OCI-LY3 (cell line): ENCODE results near the gene PTPRN2.

ENCODE experiments used
- H2AFZ ChIP-seq: fragments of 200-600, 300-600 bp; shearing (Covaris generic); 2 replicates; pipeline ENCODE4 v1.6.0; 2014; ENCODE audit warnings: antibody characterized with exemption, low read depth, low read length
- H3K27ac ChIP-seq: fragments of 200-600, 300-600 bp; sonication (generic); 2 replicates; pipeline ENCODE4 v1.5.1; 2014; ENCODE audit warnings: mild to moderate bottlenecking, low read length, moderate library complexity, mixed read lengths
- H3K27me3 ChIP-seq: fragments of 200-600, 300-600 bp; sonication (generic); 2 replicates; pipeline ENCODE4 v1.6.1; 2014; ENCODE audit warnings: low read depth, low read length, mixed read lengths
- H3K36me3 ChIP-seq: fragments of 200-600, 300-600 bp; sonication (generic); replicated peaks from 2 replicates; pipeline ENCODE3; 2014; ENCODE audit warnings: low read depth, low read length, mixed read lengths
- H3K4me1 ChIP-seq: fragments of 300-600, 200-600 bp; sonication (generic); 2 replicates; pipeline ENCODE4 v1.6.1; 2014; ENCODE audit warnings: low read length, mixed read lengths
- H3K4me2 ChIP-seq: fragments of 200-600, 300-600 bp; sonication (generic); 2 replicates; pipeline ENCODE4 v1.6.1; 2014; ENCODE audit warnings: low read length, mixed read lengths
- H3K4me3 ChIP-seq: fragments of 300-600, 200-600 bp; sonication (generic); 2 replicates; pipeline ENCODE4 v1.5.1; 2014; ENCODE audit warnings: antibody characterized with exemption, mild to moderate bottlenecking, low read length, moderate library complexity
- H3K79me2 ChIP-seq: fragments of 300-600, 200-600 bp; shearing (Covaris generic); 2 replicates; pipeline ENCODE4 v1.6.1; 2014; ENCODE audit warnings: mild to moderate bottlenecking, low read length, mixed read lengths
- H3K9ac ChIP-seq: fragments of 300-600, 200-600 bp; shearing (Covaris generic); 2 replicates; pipeline ENCODE4 v1.6.0; 2014; ENCODE audit warnings: mild to moderate bottlenecking, low read length, moderate library complexity
- H3K9me3 ChIP-seq: fragments of 200-600, 300-600 bp; shearing (Covaris generic); 2 replicates; pipeline ENCODE4 v1.6.1; 2014; ENCODE audit warnings: low read length, mixed read lengths; ENCODE audit not compliant: insufficient read depth
- H4K20me1 ChIP-seq: fragments of 200-600, 300-600 bp; sonication (generic); 2 replicates; pipeline ENCODE4 v1.6.1; 2016; ENCODE audit warnings: low read length, mixed read lengths; ENCODE audit not compliant: insufficient read depth
- EZH2phosphoT487 ChIP-seq: fragments of 200-600 bp; shearing (Covaris generic); IDR thresholded peaks from 2 replicates; pipeline ENCODE4 v1.6.1; 2018; ENCODE audit warnings: antibody characterized with exemption, mixed run types, low read depth
- TF ChIP-seq, protein P1 (sequence below): fragments of 200-600, 300-600 bp; sonication (generic); IDR thresholded peaks from 2 replicates; pipeline ENCODE4 v1.5.1; 2014; ENCODE audit warnings: antibody characterized with exemption, low read length, low read depth

Gene PTPRN2

DNA sequence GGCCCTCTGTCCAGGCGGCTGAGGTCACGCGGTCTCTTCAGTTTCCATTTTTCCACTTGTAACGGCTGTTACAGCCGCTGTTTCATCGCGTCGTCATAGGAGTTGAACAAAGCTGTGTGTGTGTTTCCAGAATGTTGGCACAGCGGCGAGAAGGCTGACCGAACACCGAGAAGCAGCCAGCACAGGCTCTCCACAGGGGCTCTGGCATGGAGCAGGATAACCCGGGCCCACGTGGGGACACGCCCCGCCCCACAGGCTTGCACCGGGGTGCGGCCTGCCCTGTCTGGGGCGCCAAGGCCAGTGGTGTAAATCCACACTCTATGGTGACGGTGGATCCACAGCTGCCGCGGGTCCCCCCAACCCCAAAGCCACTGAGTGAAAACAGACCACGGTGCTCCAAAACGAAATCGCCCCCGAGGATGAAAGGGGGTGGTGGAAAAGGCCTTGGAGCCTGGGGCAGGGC lies 802.6 kb downstream of the PTPRN2 start:
- Histone ChIP-seq H3K79me2 (no peaks in the 10 kb centered on the region), H4K20me1 (no peaks in the 10 kb centered on the region), H2AFZ (no peak overlapping the region), H3K4me3 (no peak overlapping the region), H3K9ac (no peak overlapping the region), H3K27ac (no peak overlapping the region), H3K4me2 (no peak overlapping the region), H3K27me3 (no peaks in the 10 kb centered on the region), H3K4me1 (no peaks in the 10 kb centered on the region), H3K9me3 (no peaks in the 10 kb centered on the region), H3K36me3 (no peaks in the 10 kb centered on the region)
- no peak for TF ChIP-seq EZH2phosphoT487
- TF ChIP-seq, protein P1, sequence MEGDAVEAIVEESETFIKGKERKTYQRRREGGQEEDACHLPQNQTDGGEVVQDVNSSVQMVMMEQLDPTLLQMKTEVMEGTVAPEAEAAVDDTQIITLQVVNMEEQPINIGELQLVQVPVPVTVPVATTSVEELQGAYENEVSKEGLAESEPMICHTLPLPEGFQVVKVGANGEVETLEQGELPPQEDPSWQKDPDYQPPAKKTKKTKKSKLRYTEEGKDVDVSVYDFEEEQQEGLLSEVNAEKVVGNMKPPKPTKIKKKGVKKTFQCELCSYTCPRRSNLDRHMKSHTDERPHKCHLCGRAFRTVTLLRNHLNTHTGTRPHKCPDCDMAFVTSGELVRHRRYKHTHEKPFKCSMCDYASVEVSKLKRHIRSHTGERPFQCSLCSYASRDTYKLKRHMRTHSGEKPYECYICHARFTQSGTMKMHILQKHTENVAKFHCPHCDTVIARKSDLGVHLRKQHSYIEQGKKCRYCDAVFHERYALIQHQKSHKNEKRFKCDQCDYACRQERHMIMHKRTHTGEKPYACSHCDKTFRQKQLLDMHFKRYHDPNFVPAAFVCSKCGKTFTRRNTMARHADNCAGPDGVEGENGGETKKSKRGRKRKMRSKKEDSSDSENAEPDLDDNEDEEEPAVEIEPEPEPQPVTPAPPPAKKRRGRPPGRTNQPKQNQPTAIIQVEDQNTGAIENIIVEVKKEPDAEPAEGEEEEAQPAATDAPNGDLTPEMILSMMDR, result no peak

DNA sequence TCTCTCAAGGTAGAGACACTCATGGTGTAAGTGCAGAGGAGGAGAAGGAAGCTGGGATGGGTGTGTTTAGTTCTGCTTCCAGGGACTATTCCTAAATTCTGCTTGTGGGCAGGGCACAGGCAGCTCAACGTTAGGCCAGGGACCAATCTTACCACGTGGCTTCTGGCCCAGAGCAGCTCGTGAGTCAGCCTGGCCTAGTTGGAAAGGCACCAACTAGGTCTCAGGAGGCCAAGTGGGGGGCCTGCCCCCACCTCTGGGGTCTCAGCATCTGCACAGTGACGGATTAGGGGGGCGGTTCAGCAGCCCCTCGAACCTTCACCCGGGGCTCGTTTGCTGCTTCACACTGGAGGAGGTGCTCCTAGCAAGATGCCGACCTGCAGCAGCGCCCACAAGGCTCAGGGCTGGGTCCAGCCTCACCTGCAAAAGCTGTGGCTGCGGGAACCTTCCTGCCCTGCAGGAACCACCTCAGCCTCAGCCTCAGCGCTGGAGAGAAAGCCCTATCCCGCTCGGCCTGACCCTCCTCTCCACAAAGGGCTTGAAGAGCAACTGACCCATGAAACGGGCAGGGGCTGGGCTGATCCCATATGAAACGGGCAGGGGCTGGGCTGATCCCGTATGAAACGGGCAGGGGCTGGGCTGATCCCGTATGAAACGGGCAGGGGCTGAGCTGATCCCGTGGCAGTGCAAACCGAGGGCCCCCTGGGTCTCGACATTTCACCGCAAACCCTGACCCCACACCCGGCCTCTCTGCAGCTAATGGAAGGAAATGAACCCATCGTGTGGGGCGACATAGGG lies 803.4 kb downstream of the PTPRN2 start:
- H3K27ac ChIP-seq, result no peak overlapping the region
- H3K36me3 ChIP-seq, result no peaks in the 10 kb centered on the region
- no peak overlapping the region for H3K4me3 ChIP-seq
- no peaks in the 10 kb centered on the region for H4K20me1 ChIP-seq
- no peak overlapping the region for H3K9ac ChIP-seq
- no peaks in the 10 kb centered on the region for H3K9me3 ChIP-seq
- no peak overlapping the region for H3K4me2 ChIP-seq
- TF ChIP-seq, protein P1, result no peak
- no peak for TF ChIP-seq EZH2phosphoT487
- H2AFZ ChIP-seq, result no peak overlapping the region
- H3K27me3 ChIP-seq, result no peaks in the 10 kb centered on the region
- H3K79me2 ChIP-seq, result no peaks in the 10 kb centered on the region
- H3K4me1 ChIP-seq, result no peaks in the 10 kb centered on the region

DNA sequence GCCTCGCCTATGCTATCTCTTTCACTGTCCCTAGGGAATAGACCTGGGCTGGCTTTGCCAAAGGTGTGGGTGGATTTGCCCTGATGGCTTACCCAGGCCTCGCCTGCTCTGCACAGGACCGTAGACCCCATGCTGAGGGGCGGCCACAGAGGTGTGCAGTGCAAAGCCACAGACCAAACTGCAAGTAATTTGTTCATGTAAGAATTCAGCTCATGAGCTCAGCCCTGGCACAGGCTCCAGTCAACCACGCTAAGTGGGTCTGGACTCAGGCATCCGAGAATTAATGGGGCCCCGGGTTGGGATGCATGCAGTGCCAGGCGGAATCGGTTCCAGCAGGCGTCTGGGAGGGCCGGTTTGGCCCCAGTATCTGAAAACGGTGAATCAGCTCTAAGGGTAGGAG lies 805.6 kb downstream of the PTPRN2 start:
- H3K4me1 ChIP-seq, result no peaks in the 10 kb centered on the region
- H3K27ac ChIP-seq, result no peak overlapping the region
- no peak overlapping the region for H3K4me2 ChIP-seq
- H3K9me3 ChIP-seq, result no peaks in the 10 kb centered on the region
- H3K27me3 ChIP-seq, result no peaks in the 10 kb centered on the region
- no peak overlapping the region for H3K4me3 ChIP-seq
- H4K20me1 ChIP-seq, result no peaks in the 10 kb centered on the region
- no peaks in the 10 kb centered on the region for H3K36me3 ChIP-seq
- no peaks in the 10 kb centered on the region for H3K79me2 ChIP-seq
- TF ChIP-seq, protein P1, result no peak
- no peak for TF ChIP-seq EZH2phosphoT487
- H3K9ac ChIP-seq, result no peak overlapping the region
- H2AFZ ChIP-seq, result no peak overlapping the region

DNA sequence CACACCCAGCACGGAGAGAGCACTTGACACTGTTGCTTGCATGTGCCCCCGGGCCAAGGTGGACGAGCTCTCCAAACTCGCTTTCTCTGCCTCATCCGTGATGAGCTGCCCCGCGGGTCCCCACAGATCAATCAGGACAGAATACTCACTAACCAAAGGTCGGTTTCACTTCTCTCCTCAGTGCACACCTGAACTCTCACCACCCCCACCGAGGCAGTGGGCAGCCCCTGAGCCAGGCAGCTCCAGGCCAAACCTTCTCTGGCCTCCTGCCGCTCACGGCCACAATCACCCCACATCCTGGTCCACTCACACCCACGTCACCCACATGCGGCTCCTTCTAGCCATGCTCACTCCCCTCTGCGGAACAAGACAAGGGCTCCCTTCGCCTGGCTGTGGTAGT lies 806.9 kb downstream of the PTPRN2 start:
- no peaks in the 10 kb centered on the region for H3K9me3 ChIP-seq
- H3K4me1 ChIP-seq, result no peaks in the 10 kb centered on the region
- H3K4me3 ChIP-seq, result no peak overlapping the region
- TF ChIP-seq, protein P1, result no peak
- TF ChIP-seq EZH2phosphoT487, result no peak
- H3K27ac ChIP-seq, result no peak overlapping the region
- H3K36me3 ChIP-seq, result no peaks in the 10 kb centered on the region
- H2AFZ ChIP-seq, result no peak overlapping the region
- H3K9ac ChIP-seq, result no peak overlapping the region
- H3K79me2 ChIP-seq, result no peaks in the 10 kb centered on the region
- H3K4me2 ChIP-seq, result no peak overlapping the region
- H4K20me1 ChIP-seq, result no peaks in the 10 kb centered on the region
- no peaks in the 10 kb centered on the region for H3K27me3 ChIP-seq
